ENCODE measurements around the gene CYP27C1. TPM values are rescaled to one million over a fixed set of nuclear protein-coding genes. Genes with fewer than 3 reads are reported as not detected.
"Not testable (repeated sequence)": the region's sequence is repeated elsewhere in the genome, so short reads cannot be mapped to it uniquely, and the experiment has no call there.

Gene CYP27C1, protein sequence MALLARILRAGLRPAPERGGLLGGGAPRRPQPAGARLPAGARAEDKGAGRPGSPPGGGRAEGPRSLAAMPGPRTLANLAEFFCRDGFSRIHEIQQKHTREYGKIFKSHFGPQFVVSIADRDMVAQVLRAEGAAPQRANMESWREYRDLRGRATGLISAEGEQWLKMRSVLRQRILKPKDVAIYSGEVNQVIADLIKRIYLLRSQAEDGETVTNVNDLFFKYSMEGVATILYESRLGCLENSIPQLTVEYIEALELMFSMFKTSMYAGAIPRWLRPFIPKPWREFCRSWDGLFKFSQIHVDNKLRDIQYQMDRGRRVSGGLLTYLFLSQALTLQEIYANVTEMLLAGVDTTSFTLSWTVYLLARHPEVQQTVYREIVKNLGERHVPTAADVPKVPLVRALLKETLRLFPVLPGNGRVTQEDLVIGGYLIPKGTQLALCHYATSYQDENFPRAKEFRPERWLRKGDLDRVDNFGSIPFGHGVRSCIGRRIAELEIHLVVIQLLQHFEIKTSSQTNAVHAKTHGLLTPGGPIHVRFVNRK
- polyA plus RNA-seq (2014; cell fraction: cytosol; rRNA removed) = 2.1 and 2.3 TPM in 2 replicates
- polyA plus RNA-seq (2014; cell fraction: nucleus; rRNA removed) = 1.3 and 1.7 TPM in 2 replicates

DNA sequence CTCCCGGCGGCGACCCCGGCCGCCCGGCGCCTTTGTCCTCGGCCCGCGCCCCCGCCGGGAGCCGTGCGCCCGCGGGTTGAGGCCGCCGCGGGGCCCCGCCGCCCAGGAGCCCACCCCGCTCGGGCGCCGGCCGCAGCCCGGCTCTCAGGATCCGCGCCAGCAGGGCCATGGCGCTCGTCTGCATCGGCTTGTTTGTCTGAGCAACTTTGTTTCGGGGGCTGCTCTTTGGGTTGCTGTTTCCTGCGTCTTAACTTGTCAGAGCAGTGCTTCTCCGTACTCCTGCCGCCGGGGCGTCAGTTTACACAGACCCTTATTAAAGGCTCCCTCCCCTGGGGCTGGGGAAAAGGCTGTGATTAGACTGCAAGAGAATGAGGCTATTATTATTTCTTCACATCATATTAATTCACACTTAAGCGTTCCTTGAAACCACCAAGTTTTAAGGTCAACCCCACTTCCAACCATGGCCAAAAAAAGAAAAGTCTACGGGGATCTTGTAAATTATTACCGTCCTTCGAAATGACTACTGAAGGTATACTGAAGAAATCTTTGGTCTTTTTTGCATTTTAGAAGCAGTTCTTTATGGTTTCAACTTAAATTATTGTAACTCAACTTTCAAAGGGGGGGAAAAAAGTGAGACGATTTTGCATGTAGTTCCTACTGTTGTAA lies at the start of gene CYP27C1:
TSS of gene CYP27C1 (minus strand) at position 198 of the 666 bp plus-strand sequence. CDS start at position 169, 29 bp downstream.
- peak; percentile 61 for DNase-seq (ENCODE audit: low spot score)

GRCh38 chr2:127261804-127262406 lies 41.8 kb upstream of the CYP27C1 start:
- DNase-seq (ENCODE audit: low spot score) = no peak

DNA sequence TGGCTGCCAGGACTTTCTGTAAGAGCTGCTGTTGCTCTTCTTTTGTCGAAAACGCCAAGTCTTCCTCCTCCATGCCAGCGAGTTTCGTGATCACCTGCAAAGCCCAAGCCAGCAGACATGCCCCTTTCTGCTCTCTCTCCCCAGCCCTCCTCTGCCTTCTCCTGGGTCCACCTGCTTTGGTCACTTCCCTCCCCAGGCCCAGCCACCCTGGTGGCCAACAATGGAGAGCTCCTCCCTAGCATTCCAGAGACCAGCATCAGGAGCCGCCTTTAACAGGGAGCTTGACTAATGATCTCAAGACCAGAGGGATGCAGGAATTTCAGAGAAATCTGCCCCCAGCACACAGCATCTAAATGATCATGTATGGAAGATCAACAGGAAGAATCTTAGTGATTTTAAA lies 39.3 kb upstream of the CYP27C1 start:
- DNase-seq (ENCODE audit: low spot score) = no peak

GRCh38 chr2:127256866-127257265 lies 36.8 kb upstream of the CYP27C1 start:
- DNase-seq (ENCODE audit: low spot score) = no peak

DNA sequence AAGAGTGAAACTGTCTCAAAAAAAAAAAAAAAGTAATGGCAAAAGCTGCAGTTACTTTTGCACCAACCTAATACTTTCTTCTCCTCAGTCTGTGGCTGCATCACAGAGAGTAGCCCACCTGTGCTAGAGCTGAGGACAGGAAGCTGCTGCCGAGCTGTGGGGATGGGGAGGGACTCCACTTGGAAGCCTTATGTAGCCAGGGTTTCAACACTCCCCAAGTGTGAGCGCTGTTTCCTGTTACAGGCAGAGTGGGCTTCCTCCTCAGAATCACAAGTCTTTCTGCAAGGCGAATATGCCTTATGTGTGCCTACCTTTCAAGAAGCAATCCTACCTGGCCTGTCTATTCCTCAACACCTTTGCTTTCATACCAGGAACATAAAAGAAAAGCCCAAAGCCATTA lies 36.3 kb upstream of the CYP27C1 start:
- DNase-seq (ENCODE audit: low spot score) = no peak

GRCh38 chr2:127255721-127256120 lies 35.6 kb upstream of the CYP27C1 start:
- no peak for DNase-seq (ENCODE audit: low spot score)

DNA sequence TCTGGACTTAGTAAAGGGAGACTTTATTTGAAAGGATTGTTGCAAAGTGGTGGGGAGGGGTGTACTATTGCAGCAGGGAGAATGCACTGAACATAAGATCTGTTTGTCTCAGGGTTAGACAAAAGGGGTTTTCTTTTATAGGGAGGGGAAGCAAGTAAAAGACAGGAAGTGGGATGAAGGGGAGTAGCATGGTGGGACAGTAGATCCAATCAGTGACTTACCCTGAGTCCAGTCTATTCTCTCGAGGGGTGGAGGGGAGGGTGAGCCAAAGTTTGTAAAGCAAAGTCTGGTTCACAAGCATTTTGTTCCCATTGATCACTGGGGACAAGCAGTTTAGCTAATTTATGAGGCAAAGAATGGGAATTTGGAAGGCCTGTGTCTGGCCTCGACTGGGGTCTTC lies 35.0 kb upstream of the CYP27C1 start:
- DNase-seq (ENCODE audit: low spot score) = no peak

GRCh38 chr2:127254386-127254981 lies 34.4 kb upstream of the CYP27C1 start:
- no peak for DNase-seq (ENCODE audit: low spot score)

DNA sequence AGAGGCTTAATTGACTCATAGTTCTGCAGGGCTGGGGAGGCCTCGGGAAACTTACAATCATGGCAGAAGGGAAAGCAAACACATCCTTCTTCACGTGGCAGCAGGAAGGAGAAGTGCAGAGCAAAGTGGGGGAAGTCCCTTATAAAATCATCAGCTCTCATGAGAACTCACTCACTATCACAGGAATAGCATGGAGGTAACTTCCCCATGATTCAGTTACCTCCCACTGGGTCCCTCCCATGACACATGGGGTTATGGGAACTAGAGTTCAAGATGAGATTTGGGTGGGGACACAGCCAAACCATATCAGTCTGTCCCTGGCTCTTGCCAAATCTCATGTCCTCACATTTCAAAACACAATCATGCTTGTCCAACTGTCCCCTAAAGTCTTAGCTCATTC lies 21.1 kb upstream of the CYP27C1 start:
- DNase-seq (ENCODE audit: low spot score) = not testable (repeated sequence)

DNA sequence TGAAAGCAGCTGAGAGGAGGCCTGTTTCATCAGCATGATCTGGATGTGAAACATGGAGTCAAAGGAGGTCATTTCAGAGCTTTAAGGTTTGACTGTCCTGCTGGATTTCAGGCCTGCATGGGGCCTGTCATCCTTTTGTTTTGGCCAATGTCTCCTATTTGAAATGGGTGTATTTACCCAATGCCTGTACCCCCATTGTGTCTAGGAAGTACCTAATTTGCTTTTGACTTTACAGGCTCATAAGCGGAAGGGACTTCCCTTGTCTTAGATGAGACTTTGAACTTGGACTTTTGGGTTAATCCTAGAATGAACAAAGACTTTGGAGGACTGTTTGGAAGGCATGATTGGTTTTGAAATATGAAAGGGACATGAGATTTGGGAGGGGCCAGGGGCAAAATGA lies 19.3 kb upstream of the CYP27C1 start:
- no peak for DNase-seq (ENCODE audit: low spot score)

DNA sequence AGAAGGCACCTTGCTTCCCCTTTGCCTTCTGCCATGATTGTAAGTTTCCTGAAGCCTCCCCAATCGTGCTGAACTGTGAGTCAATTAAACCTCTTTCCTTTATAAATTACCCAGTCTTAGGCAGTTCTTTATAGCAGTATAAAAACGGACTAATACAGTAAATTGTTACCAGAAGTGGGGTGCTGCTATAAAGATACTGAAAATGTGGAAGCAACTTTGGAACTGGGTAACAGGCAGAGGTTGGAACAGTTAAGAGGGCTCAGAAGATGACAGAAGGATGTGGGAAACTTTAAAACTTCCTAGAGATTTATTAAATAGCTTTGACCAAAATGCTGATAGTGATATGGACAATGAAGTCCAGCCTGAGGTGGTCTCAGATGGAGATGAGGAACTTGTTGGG lies 17.7 kb upstream of the CYP27C1 start:
- not testable (repeated sequence) for DNase-seq (ENCODE audit: low spot score)

GRCh38 chr2:127235082-127235702 lies 15.1 kb upstream of the CYP27C1 start:
- DNase-seq (ENCODE audit: low spot score) = peak; percentile 48

GRCh38 chr2:127233710-127234109 lies 13.6 kb upstream of the CYP27C1 start:
- DNase-seq (ENCODE audit: low spot score) = no peak

GRCh38 chr2:127231130-127231865 lies 11.2 kb upstream of the CYP27C1 start:
- no peak for DNase-seq (ENCODE audit: low spot score)

- DNase-seq (ENCODE audit: low spot score) = no peak
Measured at GRCh38 chr2:127229555-127229954, 9.5 kb upstream of the CYP27C1 start.

DNA sequence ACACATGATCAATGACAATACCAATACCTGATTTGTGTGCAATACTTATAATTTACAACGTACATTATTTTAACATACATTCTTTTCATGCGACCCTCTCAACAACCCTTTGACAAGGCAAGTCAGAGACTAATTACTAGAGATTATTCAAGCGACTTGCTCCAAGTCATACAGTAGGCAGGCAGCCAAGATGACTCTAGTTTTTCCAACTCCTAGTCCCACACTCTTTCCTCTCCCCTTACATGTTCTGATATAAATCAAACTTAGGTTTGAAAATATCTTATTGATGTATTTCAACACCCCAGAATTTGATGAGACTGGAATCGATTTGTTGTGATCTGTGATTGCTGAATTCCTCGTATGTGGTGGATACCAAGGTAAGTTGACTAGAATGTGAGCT lies 8.0 kb upstream of the CYP27C1 start:
- DNase-seq (ENCODE audit: low spot score) = no peak

- DNase-seq (ENCODE audit: low spot score) = not testable (repeated sequence)
Measured at GRCh38 chr2:127227264-127227660, 7.2 kb upstream of the CYP27C1 start.

GRCh38 chr2:127226520-127227263 lies 6.6 kb upstream of the CYP27C1 start:
- no peak for DNase-seq (ENCODE audit: low spot score)

- no peak for DNase-seq (ENCODE audit: low spot score)
Measured at GRCh38 chr2:127226132-127226519, 6.0 kb upstream of the CYP27C1 start.
